LNCaP clone FGC (cell line): Measurements from ENCODE around the gene MAP3K20.
"Not testable (repeated sequence)": the region's sequence is repeated elsewhere in the genome, so short reads cannot be mapped to it uniquely, and the experiment has no call there.

ENCODE experiments used
- DNase-seq: peaks from one replicate; pipeline ENCODE4 v3.0.0-alpha.2; 2011; ENCODE audit warnings: low read depth
- H3K4me3 ChIP-seq: 2 replicates; pipeline ENCODE4 v1.5.1; 2011; ENCODE audit warnings: mild to moderate bottlenecking, low read depth, low read length, control low read depth
- TF ChIP-seq, protein P1 (sequence below): IDR thresholded peaks from 2 replicates; pipeline ENCODE4 v1.5.1; 2012; ENCODE audit warnings: mild to moderate bottlenecking; ENCODE audit not compliant: control insufficient read depth, insufficient read depth; ENCODE audit errors: extremely low read depth

The MAP3K20 gene

DNA sequence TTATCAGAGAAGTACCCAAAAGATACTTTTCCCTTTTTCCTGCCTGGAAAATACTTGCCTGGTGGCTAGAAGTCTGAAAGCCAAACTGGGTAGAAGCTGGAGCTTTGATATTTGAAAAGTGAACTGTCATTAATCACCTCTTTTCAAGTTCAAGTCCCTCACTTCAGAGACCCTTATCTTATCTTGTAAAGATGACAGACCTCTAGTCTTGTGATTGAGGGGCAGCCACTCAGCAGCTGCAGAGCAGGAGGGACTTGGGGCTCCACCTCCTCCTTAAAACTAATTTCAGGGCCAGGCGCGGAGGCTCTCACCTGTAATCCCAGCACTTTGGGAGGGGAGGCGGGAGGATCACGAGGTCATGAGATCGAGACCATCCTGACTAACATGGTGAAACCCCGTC, 214.9 kb downstream of the MAP3K20 start:
- TF ChIP-seq, protein P1, sequence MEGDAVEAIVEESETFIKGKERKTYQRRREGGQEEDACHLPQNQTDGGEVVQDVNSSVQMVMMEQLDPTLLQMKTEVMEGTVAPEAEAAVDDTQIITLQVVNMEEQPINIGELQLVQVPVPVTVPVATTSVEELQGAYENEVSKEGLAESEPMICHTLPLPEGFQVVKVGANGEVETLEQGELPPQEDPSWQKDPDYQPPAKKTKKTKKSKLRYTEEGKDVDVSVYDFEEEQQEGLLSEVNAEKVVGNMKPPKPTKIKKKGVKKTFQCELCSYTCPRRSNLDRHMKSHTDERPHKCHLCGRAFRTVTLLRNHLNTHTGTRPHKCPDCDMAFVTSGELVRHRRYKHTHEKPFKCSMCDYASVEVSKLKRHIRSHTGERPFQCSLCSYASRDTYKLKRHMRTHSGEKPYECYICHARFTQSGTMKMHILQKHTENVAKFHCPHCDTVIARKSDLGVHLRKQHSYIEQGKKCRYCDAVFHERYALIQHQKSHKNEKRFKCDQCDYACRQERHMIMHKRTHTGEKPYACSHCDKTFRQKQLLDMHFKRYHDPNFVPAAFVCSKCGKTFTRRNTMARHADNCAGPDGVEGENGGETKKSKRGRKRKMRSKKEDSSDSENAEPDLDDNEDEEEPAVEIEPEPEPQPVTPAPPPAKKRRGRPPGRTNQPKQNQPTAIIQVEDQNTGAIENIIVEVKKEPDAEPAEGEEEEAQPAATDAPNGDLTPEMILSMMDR, result no peak
- no peak overlapping the region for H3K4me3 ChIP-seq
- DNase-seq, result no peak

DNA sequence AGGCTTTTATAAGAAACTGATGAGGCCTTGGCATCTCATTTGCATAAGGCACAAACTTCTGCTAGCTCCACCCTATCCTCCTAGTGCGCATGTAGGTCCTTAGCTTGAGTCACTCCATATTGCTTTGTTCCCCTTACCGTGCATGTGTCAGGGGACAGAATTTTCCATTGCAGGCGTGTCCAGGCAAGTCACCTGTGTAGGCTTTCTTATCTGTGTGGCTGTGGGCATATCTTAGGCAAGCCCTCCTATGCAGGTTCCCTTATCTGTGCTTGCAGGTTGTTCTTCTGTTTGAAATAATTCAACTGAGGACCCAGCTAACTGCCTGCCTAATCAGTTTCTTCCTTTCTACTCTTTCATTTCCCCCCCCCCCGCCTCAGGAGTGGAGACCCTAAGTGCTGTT, 215.8 kb downstream of the MAP3K20 start:
- TF ChIP-seq, protein P1, result no peak
- no peak overlapping the region for H3K4me3 ChIP-seq
- no peak for DNase-seq

DNA sequence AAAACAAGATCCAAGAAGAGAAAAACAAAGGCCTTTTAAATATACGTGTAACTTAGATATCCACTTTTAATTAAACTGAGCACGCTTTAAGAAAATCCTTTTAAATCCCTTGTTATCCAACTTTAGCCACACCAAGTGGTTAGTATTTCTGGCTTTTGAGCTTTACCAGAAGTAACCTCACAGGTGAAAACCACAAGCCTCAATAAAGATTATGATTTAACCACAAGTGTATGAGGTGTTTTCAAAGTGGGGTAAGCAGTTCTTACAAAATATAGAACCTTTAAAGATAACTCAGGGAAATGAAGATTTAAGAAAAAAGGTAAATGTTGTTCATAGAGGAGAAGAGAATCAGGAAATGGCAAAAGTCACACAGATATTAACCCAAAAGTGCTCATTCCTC, 220.6 kb downstream of the MAP3K20 start:
- TF ChIP-seq, protein P1, result no peak
- H3K4me3 ChIP-seq, result no peak overlapping the region
- no peak for DNase-seq

DNA sequence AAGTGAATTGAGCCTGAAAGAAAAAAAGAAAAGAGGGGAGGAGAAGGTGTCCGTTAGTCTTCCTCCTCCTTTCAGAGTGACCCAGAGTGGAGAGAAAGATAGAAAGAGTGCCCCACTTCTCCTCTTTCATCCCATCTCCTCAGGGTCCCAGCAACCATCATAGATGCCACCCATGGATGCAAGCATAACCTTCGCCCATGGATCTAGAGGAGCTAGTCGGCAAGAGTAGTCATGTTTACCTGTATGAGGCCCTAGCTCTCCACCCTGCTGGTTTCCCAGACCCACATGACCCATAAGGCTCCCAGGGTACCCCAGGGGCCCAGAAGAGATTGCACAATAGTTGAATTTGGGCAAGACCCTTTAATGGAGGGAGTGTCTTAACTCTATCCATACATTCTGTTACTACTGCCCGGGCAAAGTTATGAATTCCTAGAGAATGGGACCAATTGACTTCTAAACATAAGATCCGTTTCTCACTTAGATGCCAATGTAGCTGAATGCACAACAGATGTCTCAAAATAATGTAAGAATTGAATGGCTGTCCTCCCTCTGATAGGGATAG, 223.0 kb downstream of the MAP3K20 start:
- H3K4me3 ChIP-seq, result no peak overlapping the region
- TF ChIP-seq, protein P1, result no peak
- DNase-seq, result no peak

DNA sequence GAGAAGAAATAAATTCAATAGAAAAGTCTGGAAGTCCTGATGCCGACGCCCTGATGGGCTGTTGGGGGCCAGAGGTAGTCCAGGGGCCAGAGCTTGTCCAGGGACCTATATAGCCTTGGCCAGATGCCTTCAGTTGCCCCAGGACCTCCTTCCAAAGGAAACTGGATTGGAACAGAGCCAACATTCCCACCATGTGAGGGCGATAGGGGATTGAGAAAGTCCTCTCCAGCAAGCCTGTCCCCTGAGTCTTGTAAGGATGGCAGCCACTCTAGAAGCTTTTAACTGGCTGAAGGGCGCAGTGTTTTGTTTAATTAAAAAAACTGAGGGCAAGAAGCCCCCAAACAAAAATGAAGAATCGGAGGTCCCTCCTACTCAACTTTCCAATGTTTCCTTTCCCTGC, 224.1 kb downstream of the MAP3K20 start:
- no peak for DNase-seq
- TF ChIP-seq, protein P1, result no peak

DNA sequence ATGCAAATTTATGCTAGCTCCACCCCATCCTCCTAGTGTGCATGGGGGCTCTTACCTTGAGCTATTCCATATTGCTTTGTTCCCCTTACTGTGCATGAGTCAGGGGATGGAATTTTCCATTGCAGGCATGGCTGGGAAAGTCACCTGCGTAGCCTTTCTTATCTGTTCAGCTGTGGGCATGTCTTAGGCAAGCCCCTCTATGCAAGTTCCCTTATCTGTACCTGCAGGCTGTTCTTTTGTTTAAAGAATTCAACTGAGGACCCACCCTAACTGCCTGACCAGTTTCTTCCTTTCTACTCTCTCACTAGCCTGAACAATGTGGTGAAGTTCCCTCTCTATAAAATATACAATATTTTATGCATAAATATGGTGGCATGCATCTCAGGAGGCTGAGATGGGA, 224.8 kb downstream of the MAP3K20 start:
- no peak overlapping the region for H3K4me3 ChIP-seq
- TF ChIP-seq, protein P1, result no peak
- no peak for DNase-seq

More for the DNA sequence above, 224.1 kb downstream of the MAP3K20 start:
- no peak overlapping the region for H3K4me3 ChIP-seq

DNA sequence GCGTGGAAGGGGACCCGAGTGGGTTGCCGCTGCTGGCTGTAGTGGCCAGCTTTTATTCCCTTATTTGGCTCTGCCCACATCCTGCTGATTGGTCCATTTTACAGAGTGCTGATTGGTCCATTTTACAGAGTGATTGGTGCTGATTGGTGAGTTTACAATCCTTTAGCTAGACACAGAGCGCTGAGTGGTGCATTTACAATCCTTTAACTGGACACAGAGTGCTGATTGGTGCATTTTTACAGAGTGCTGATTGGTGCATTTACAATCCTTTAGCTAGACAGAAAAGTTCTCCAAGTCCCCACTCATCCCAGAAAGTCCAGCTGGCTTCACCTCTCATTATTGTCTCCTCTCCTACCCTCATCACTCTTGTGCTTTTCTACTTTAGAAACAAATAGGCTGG, 225.9 kb downstream of the MAP3K20 start:
- H3K4me3 ChIP-seq, DNase-seq: not testable (repeated sequence)
